Glomerular visceral epithelial cell (primary cell): ENCODE results near the gene GRK7.
A peak's percentile ranks its signal among the peaks of the same experiment; 100 is the strongest.

Experiments used
- DNase-seq: peaks from one replicate; pipeline ENCODE4 v3.0.0-alpha.2; 2016; ENCODE audit errors: extremely low spot score

GRK7 gene

GRCh38 chr3:141763088-141763750 lies at the start of gene GRK7:
Gene GRK7, plus strand, starts transcription at chr3:141763408. Its CDS starts 14,877 bp downstream, at chr3:141778285.
- no peak for DNase-seq

DNA sequence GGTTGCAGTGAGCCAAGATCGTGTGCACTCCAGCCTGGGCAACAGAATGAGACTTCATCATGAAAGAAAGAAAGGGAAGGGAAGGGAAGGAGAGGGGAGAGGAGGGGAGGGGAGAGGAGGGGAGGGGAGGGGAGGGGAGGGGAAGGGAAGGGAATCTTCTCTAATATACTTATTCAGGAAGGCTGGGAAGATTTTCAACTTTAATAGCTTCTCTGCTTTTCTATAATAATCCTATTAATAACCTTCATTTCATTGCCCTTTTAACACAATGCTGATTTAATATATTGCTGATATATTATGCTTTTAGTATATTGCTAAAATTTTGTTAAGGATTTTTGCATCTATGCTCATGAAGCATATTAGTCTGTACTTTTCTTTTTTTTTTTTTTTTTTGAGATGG lies 48.5 kb upstream of the GRK7 start:
- no peak for DNase-seq

DNA sequence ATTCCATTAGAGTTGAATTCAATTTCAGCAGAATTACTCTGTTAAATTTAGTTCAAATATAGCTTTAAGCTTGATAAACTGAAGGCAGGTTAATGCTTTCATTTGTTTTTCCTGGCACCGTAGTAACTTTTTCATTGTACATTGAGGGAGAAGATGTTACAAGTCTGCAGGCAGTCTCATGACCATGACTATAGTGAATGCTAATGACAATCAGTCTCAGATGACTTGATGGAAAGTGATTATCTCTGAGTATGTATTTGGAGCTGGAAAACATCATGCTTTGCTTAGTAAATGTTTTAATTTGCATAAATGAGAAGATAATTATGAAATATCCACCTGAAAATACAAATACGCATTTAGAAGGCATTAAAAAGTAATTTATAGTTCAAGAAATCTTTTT lies 41.1 kb upstream of the GRK7 start:
- no peak for DNase-seq

- DNase-seq, result no peak
These were observed 40.6 kb upstream of the GRK7 start for GRCh38 chr3:141722648-141723047.

DNA sequence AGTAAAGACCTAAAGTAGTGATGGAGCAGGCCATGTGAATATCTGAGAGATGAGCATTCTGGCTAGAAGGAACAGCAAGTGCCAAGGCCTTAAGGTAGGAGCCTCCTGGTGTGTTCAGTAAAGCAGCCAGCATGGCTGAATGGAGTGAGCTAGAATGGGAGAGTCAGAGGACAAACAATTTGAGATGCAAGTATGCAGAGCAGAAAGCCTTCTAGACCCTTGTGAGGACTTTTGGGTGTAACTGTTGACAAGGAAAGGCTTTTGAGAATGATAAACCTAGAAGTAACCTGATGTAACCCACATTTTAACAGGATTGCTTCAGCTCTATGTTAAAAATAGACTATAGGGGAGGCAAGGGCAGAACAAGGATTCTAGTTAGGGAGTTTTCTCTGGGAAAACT lies 40.0 kb upstream of the GRK7 start:
- no peak for DNase-seq

DNA sequence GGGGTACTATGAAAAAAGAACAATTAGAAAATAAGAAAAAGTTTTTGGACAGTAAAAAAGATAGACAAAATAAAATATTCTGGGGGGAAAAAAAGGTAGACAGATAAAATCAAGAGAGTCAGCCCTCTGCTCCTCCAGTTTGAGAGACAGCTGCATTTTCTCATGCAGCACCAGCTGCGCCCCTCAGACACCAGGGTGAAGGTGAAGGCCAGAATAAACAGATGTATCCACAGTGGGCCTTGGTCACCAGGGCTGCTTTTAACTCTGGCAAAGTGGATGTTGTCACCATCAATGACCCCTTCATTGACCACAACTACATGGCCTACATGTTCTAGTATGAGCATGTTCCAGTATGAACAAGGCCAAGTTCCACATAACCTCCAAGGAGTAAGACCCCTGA lies 39.0 kb upstream of the GRK7 start:
- DNase-seq, result no peak

- DNase-seq, result no peak
These were observed 38.2 kb upstream of the GRK7 start for GRCh38 chr3:141725036-141725435.

DNA sequence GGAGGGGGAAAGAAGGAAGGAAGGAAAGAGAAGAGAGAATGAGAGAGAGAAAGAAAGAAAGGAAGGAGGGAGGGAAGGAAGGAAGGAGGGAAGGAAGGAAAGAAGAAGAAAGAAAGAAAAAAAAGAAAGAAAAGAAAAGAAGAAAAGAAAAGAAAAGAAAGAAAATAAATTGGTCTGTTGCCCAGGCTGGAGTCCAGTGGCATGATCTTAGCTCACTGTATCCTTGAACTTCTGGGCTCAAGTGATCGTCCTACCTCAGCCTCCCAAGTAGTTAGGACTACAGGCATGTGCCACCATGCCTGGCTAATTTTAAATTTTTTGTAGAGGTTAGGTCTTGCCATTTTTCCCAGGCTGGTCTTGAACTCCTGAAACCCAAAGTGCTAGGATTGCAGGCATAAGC lies 36.7 kb upstream of the GRK7 start:
- no peak for DNase-seq

- DNase-seq, result no peak
These were observed 34.8 kb upstream of the GRK7 start for GRCh38 chr3:141728355-141728892.

DNA sequence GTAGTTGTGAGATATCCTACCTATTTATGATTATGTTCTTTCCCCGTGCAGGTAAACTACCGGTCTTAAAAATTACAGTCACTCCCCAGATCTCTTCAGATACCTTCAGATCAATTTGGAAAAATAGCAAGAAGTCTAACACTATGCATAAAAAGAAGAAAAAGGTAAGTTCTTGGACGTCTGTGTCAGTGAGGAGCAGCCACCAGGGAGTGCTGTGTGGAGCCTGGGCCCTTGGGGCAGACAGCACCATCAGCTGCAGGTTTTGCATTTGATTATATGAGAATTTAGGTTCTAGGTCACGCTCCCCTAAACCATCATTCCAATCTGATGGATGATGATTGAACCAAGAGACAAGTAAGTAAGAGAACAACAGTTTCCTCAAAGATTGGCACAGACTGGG lies 34.0 kb upstream of the GRK7 start:
- no peak for DNase-seq

- no peak for DNase-seq
These were observed 28.0 kb upstream of the GRK7 start for GRCh38 chr3:141735176-141735575.

GRCh38 chr3:141735770-141736465 lies 27.3 kb upstream of the GRK7 start:
- no peak for DNase-seq

GRCh38 chr3:141737093-141737492 lies 26.1 kb upstream of the GRK7 start:
- DNase-seq, result no peak

DNA sequence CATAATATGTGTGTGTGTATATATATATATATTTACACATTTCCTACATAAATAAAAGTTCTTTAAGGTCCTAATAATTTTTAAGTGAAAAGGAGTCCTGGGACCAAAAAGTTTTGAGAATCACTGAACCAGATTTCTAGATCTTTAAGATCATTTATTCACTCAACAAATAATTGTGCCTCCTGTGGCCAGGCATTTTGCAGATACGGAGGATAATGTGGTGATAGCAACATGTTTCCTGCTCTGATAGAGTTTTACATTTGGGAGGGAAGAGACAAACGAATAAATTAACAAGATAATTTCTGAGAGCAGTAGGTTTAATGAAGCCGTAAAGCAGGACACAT lies 25.6 kb upstream of the GRK7 start:
- no peak for DNase-seq

DNA sequence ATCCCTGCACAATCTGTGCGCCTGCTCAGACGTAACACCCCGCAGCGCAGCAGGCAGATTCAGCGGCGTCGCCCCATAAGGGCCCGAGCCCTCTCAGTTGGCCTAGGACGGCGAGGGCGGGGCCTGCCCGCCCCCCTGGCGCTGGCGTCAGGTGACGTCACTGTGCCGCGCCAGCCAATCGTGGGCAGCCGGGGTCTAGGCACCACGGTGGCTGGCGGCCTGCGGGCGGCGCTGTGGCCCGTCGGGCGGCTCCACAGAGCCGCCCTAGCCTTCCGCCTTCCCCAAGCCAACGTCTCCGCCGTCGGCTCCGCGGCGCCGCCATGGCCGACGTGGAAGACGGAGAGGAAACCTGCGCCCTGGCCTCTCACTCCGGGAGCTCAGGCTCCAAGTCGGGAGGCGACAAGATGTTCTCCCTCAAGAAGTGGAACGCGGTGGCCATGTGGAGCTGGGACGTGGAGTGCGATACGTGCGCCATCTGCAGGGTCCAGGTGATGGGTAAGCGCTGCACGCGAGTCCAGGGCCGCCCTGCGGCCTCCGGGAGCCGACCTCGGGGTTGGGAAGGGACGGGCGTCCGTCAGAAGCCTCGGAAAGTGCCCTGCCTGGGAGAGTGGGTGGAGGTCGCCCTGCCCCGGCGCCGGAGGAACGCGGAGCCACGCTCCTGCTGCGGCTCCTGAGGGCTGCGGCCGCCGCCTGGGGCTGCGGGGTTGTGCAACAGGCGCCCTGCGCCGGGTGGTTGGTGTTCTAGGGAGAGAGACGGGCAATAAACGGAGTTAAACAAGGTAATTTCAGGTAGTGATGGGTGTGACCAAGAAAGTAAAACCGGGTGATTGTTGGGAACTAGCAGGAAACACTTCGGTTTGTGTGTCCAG lies 25.0 kb upstream of the GRK7 start, which contains the start of gene RNF7:
Gene RNF7, plus strand, starts transcription at position 277 of the 869 bp plus-strand sequence. Its CDS starts 44 bp downstream, at position 321.
- DNase-seq, result peak; percentile 96

DNA sequence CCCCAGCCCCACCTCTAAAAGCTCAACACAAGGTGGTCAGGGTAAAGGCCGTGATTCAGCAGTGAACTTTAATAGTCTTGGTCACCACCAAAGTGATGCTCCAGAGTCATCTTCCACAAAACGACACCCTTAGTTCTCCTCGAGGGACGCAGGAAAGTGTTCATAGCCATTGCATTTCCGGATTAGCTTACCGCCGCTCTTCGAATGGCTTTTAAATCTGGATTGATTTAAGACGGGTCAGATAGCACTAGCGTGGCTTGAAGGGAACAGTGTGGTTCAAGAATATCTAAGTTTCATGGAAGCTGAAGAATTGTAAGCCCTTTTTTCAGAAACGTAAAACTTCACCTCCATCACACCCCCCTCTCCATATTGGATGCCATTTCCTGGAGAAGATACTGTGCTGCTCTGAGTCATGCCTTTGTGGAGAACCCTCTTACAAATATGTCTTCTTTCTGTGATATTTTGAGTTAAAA lies 24.3 kb upstream of the GRK7 start:
- DNase-seq, result peak; percentile 34

DNA sequence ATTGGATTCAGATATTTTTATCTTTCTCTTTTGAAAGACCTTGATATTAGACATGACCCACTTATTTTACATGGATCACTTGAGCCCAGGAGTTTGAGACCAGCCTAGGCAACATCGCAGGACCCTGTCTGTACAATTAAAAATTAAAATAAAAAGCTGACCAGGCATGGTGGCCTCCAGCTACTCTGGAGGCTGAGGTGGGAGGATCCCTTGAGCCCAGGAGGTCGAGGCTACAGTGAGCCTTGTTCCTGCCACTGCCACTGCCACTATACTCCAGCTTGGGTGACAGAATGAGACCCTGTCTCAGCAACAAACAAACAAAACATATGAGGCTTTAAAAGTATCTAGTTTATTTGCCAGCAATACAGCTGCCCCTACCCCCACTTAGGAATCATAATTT lies 23.5 kb upstream of the GRK7 start:
- DNase-seq, result no peak

DNA sequence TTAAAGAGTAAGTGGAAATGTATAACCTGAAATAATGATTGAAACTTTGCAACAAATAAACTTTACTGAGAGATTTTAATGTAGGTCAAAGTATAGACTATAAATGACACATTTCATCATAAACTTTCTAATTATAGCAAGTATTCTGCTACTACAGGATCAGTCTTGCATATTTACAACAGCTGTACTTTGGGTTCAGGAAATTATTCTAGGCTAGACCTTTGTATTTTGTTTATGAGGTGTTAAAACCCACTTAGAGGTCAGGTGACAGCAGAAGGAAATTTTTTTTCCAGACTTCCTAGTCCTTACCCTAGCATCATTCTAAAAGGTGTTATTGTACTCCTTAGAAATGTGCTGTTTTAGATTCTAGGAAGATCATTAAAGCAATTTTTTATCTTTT lies 22.9 kb upstream of the GRK7 start:
- DNase-seq, result no peak

DNA sequence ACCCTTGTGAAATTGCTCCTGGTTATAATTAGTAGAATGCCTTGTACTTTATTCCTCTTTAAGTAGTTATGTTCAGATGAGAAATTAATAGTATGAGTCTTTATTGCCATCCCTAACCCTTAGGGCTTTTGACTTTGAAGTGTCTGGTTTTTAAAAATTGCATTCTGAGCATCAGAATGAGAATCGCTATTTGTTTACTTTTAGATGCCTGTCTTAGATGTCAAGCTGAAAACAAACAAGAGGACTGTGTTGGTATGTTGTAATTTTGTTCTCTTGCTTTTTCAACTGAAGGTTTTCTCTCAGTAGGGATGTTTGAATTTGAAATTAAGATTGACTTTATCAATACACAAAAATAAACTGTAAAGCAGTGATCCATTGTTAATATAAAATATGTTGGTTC lies 19.9 kb upstream of the GRK7 start:
- no peak for DNase-seq

GRCh38 chr3:141746962-141747361 lies 16.2 kb upstream of the GRK7 start:
- no peak for DNase-seq

DNA sequence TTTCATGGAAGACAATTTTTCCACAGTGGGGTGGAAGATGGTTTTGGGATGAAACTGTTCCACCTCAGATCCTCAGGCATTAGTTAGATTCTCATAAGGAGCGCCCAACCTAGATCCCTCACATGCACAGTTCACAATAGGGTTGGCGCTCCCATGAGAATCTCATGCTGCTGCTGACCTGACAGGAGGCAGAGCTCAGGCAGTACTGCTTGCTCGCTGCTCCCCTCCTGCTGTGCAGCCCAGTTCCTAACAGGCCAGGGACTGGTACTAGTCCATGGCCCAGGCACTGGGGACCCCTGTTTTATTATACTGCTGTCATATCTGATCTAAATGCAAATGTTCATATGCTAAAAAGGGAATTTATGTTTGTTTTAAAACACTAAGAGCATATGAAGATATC lies 9.8 kb upstream of the GRK7 start:
- DNase-seq, result no peak

- DNase-seq, result no peak
These were observed 9.2 kb upstream of the GRK7 start for GRCh38 chr3:141754032-141754431.
